Smooth muscle cell (in vitro differentiated cells): ENCODE results near the gene MYL6B. TPM values are rescaled to one million over a fixed set of nuclear protein-coding genes. Genes with fewer than 3 reads are reported as not detected.

ENCODE experiments used
- DNase-seq: peaks from one replicate; lab custom pipeline; 2025; ENCODE audit not compliant: unreplicated experiment; lab: John Stamatoyannopoulos, UW
- H2AFZ ChIP-seq: fragments of 200-600 bp; sonication (generic); 2 replicates; pipeline ENCODE4 v1.6.0; 2016; ENCODE audit warnings: antibody characterized with exemption, low read depth, mild to moderate bottlenecking
- H3F3A ChIP-seq: fragments of 200-600 bp; sonication (generic); 2 replicates; pipeline ENCODE4 v1.6.0; 2017; ENCODE audit warnings: antibody characterized with exemption, low read depth
- H3K27ac ChIP-seq: fragments of 200-600 bp; sonication (generic); 2 replicates; pipeline ENCODE4 v1.5.1; 2016; ENCODE audit warnings: low read depth, mild to moderate bottlenecking
- H3K27me3 ChIP-seq: fragments of 200-600 bp; sonication (generic); 2 replicates; pipeline ENCODE4 v1.6.1; 2016; ENCODE audit warnings: low read depth, mild to moderate bottlenecking
- H3K36me3 ChIP-seq: fragments of 200-600 bp; sonication (generic); 2 replicates; pipeline ENCODE4 v1.5.1; 2016; ENCODE audit warnings: low read depth
- H3K4me1 ChIP-seq: fragments of 200-600 bp; sonication (generic); 2 replicates; pipeline ENCODE4 v1.5.1; 2016; ENCODE audit warnings: low read depth
- H3K4me2 ChIP-seq: fragments of 200-600 bp; sonication (generic); 2 replicates; pipeline ENCODE4 v1.6.0; 2016; ENCODE audit warnings: mild to moderate bottlenecking
- H3K4me3 ChIP-seq: fragments of 200-600 bp; sonication (generic); 2 replicates; pipeline ENCODE4 v1.5.1; 2016; ENCODE audit warnings: mild to moderate bottlenecking
- H3K79me2 ChIP-seq: fragments of 200-600 bp; sonication (generic); 2 replicates; pipeline ENCODE4 v1.6.0; 2016; ENCODE audit warnings: low read depth, mild to moderate bottlenecking
- H3K9ac ChIP-seq: fragments of 200-600 bp; sonication (generic); 2 replicates; pipeline ENCODE4 v1.6.0; 2016; ENCODE audit warnings: low read depth
- H3K9me3 ChIP-seq: fragments of 200-600 bp; sonication (generic); replicated peaks from 2 replicates; pipeline ENCODE4 v1.5.1; 2016; ENCODE audit warnings: low read depth
- H4K20me1 ChIP-seq: fragments of 200-600 bp; sonication (generic); 2 replicates; pipeline ENCODE4 v1.6.0; 2016; ENCODE audit warnings: low read depth
- CTCF ChIP-seq: fragments of 200-600 bp; sonication (generic); IDR thresholded peaks from 2 replicates; pipeline ENCODE4 v1.5.1; 2017; ENCODE audit warnings: borderline replicate concordance, mild to moderate bottlenecking, antibody characterized with exemption; ENCODE audit not compliant: insufficient read depth, poor library complexity, severe bottlenecking
- WGBS: methylation state at CpG from one replicate; pipeline ENCODE4 v1.1.7; 2016; ENCODE audit warnings: low lambda C conversion rate; 5-methylcytosine and 5-hydroxymethylcytosine counted together
- polyA plus RNA-seq: library from polyadenylated mRNA; unstranded; fragments of >200 nt; fragmentation: Nextera tagmentation; extraction: Ambion mirVana; gene quantifications from 2 replicates; pipeline ENCODE4 v1.2.1, GENCODE V29; 2016
- total RNA-seq: library from RNA; depleted of rRNA; stranded (reverse); fragments of >200 nt; gene quantifications from 2 replicates; pipeline ENCODE4 v1.2.3, GENCODE V29; 2014

The MYL6B gene
- total and polyA plus RNA-seq, 2 experiments from 2014 or later = 44.5 to 121 TPM

DNA sequence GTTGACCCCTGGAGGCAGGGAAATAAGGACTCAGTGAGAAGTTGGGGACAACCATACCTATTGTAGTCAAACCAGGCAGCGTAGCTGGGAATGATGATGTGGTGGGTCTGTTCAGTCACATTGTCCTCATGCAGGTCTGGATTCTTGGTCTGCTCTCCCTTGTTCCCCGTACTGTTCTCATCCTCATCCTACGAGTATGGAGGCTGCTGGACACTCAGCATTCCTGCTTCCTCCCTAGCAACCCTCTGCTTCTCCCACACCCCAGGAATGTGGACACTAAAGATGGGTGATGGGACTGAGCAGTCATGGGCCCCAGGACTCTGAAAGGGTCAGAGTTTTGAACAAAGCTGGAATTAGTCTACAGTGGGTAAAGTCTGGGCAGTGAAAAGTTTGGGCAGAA, 26.0 kb downstream of the MYL6B start:
- Histone ChIP-seq H4K20me1 (no peaks in the 10 kb centered on the region), H3K4me1 (no peaks in the 10 kb centered on the region), H3K27ac (no peak overlapping the region), H3K79me2 (no peaks in the 10 kb centered on the region), H2AFZ (no peak overlapping the region), H3K36me3 (peaks cover 23% of the 10 kb centered on the region), H3K9me3 (no peaks in the 10 kb centered on the region), H3K4me3 (no peak overlapping the region), H3F3A (no peaks in the 10 kb centered on the region), H3K27me3 (no peaks in the 10 kb centered on the region), H3K4me2 (no peak overlapping the region), H3K9ac (no peak overlapping the region)
- TF ChIP-seq CTCF = no peak
- 98% methylated on average over 3 of the region's 3 CpGs for WGBS
- DNase-seq = no peak

GRCh38 chr12:56186957-56187356, 34.6 kb downstream of the MYL6B start:
- H3K36me3 ChIP-seq = peaks cover 16% of the 10 kb centered on the region
- no peak for DNase-seq
- TF ChIP-seq CTCF = no peak
- no peaks in the 10 kb centered on the region for H3K27me3 ChIP-seq
- H2AFZ ChIP-seq = no peak overlapping the region
- H3K4me1 ChIP-seq = peaks cover 7% of the 10 kb centered on the region
- peaks cover 20% of the 10 kb centered on the region for H4K20me1 ChIP-seq
- peaks cover 31% of the 10 kb centered on the region for H3K79me2 ChIP-seq
- no peak overlapping the region for H3K9ac ChIP-seq
- no peak overlapping the region for H3K27ac ChIP-seq
- 100% methylated on average over 2 of the region's 2 CpGs for WGBS
- H3K4me2 ChIP-seq = no peak overlapping the region
- H3K9me3 ChIP-seq = no peaks in the 10 kb centered on the region
- H3F3A ChIP-seq = peaks cover 3% of the 10 kb centered on the region
- no peak overlapping the region for H3K4me3 ChIP-seq

GRCh38 chr12:56188131-56188777, 35.9 kb downstream of the MYL6B start:
- no peak for TF ChIP-seq CTCF
- 10% methylated on average over 10 of the region's 10 CpGs for WGBS
- Histone ChIP-seq H3K4me1 (peaks cover 7% of the 10 kb centered on the region), H3K9ac (peak overlapping the region; percentile 82), H3K27ac (no peak overlapping the region), H3K4me2 (peak overlapping the region; percentile 97), H3K4me3 (peak overlapping the region; percentile 92), H3K9me3 (no peaks in the 10 kb centered on the region), H3K79me2 (peaks cover 31% of the 10 kb centered on the region), H2AFZ (no peak overlapping the region), H4K20me1 (peaks cover 20% of the 10 kb centered on the region), H3F3A (peaks cover 3% of the 10 kb centered on the region), H3K36me3 (peaks cover 16% of the 10 kb centered on the region), H3K27me3 (no peaks in the 10 kb centered on the region)
- no peak for DNase-seq

DNA sequence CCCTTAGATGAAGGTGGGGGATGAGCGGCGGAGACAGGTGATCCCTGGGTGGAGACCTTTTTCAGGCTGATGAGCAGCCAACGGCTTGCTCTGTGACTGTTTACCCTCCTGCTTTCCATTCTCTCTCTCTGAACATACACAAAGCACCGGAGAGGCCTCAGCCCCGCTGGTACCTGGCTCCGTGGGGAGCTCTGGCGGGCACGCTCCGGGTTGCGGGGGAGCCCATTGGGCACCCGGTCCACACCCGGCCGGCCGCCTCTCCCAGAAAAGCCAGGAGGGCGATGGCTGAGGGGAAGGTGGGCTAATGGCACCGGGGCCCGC, 36.4 kb downstream of the MYL6B start:
- Histone ChIP-seq H3K9me3 (no peaks in the 10 kb centered on the region), H3K9ac (peak overlapping the region; percentile 82), H3K4me2 (peak overlapping the region; percentile 97), H3K36me3 (peaks cover 12% of the 10 kb centered on the region), H3F3A (peaks cover 3% of the 10 kb centered on the region), H3K4me1 (peaks cover 7% of the 10 kb centered on the region), H3K27me3 (no peaks in the 10 kb centered on the region), H3K4me3 (peak overlapping the region; percentile 92), H3K27ac (no peak overlapping the region), H4K20me1 (peaks cover 20% of the 10 kb centered on the region), H2AFZ (no peak overlapping the region), H3K79me2 (peaks cover 31% of the 10 kb centered on the region)
- TF ChIP-seq CTCF = no peak
- no peak for DNase-seq
- WGBS = 3% methylated on average over 17 of the region's 17 CpGs
